Left ventricle myocardium inferior (tissue), 1 donor: ENCODE data around the gene SLC6A19. TPM values are rescaled to one million over a fixed set of nuclear protein-coding genes. Genes with fewer than 3 reads are reported as not detected.

Experiments
- DNase-seq: peaks from one replicate; pipeline ENCODE4 v3.0.0-alpha.2; 2020
- H3K27ac ChIP-seq: fragments of 200-600 bp; replicated peaks from 2 replicates; pipeline ENCODE4 v1.8.0; 2021
- H3K27me3 ChIP-seq: fragments of 200-600 bp; 2 replicates; pipeline ENCODE4 v1.8.0; 2021; ENCODE audit warnings: low read depth
- H3K36me3 ChIP-seq: fragments of 200-600 bp; 2 replicates; pipeline ENCODE4 v1.8.0; 2021
- H3K4me1 ChIP-seq: fragments of 200-600 bp; 2 replicates; pipeline ENCODE4 v1.8.0; 2021
- H3K4me3 ChIP-seq: fragments of 200-600 bp; 2 replicates; pipeline ENCODE4 v1.8.0; 2021; ENCODE audit warnings: mild to moderate bottlenecking, moderate library complexity
- H3K9me3 ChIP-seq: fragments of 200-600 bp; replicated peaks from 2 replicates; pipeline ENCODE4 v1.8.0; 2021
- intact Hi-C: fragments of 100-400 bp; cut with micrococcal nuclease; formaldehyde crosslinking; loops from one replicate; pipeline ENCODE4 v1.11.0; 2022
- total RNA-seq: library from RNA; stranded (reverse); fragmentation: NEBNext Ultra II Directional; extraction: Animal tissue kit (Norgen Biotek cat#: 25700); gene quantifications from one replicate; pipeline ENCODE4 v1.2.1, GENCODE V29; 2021
- TF ChIP-seq, protein P1 (sequence below): fragments of 200-600 bp; IDR thresholded peaks from 2 replicates; pipeline ENCODE4 v1.8.0; 2021; ENCODE audit warnings: antibody characterized with exemption, mild to moderate bottlenecking, borderline replicate concordance
- donor health status: DM: no; HTN: yes; CAD: no; lungs with severe emphysema.

SLC6A19 gene
- total RNA-seq, 1 donor from 2014 or later = not detected

DNA sequence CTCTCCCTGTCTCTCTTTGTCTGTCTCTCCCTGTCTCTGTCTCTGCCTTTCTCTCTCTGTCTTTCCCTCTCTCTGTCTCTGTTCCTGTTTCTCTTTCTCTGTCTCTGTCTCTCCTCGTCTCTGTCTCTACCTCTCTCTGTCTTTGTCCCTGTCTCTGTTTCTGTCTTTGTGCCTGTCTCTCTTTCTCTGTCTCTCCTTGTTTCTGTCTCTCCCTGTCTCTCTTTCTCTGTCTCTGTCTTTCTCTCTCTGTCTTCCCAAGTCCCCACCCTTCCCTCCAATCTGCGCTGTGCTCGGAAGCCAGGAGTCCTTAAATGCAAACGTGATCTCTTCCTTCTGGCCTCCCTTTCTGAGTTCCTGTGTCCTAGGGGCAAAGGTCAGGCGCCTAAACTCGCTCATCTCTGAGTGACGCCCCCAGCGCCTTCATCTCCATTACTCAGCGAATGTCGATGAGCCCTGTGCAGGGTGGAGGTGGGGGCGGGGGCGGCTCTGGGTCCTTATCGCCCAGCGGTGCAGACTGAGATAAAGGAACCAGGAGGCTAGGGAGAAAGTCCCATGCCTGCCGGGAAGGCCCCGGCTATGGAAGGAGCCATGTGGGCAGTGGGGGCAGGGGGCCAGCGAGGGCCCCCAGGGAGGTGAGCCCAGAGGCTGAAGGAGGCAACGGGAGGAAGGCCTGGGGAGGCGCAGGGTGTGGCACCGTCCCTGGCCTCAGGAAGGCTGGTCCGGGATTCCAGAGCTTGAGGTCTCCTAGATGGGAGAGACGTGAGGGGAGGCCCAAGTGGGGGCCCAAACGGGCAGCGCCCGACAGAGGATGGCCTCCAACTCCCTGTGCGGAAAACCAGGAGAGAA is 1.5 kb upstream of the SLC6A19 start:
- TF ChIP-seq, protein P1, sequence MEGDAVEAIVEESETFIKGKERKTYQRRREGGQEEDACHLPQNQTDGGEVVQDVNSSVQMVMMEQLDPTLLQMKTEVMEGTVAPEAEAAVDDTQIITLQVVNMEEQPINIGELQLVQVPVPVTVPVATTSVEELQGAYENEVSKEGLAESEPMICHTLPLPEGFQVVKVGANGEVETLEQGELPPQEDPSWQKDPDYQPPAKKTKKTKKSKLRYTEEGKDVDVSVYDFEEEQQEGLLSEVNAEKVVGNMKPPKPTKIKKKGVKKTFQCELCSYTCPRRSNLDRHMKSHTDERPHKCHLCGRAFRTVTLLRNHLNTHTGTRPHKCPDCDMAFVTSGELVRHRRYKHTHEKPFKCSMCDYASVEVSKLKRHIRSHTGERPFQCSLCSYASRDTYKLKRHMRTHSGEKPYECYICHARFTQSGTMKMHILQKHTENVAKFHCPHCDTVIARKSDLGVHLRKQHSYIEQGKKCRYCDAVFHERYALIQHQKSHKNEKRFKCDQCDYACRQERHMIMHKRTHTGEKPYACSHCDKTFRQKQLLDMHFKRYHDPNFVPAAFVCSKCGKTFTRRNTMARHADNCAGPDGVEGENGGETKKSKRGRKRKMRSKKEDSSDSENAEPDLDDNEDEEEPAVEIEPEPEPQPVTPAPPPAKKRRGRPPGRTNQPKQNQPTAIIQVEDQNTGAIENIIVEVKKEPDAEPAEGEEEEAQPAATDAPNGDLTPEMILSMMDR = no peak
- Histone ChIP-seq H3K36me3 (no peaks in the 10 kb centered on the region), H3K27ac (no peak overlapping the region), H3K9me3 (no peaks in the 10 kb centered on the region), H3K27me3 (peaks cover 94% of the 10 kb centered on the region), H3K4me1 (peaks cover 6% of the 10 kb centered on the region), H3K4me3 (no peak overlapping the region)
- no peak for DNase-seq
- intact Hi-C loops = no loop called here

- H3K4me3 ChIP-seq = no peak overlapping the region
- no peaks in the 10 kb centered on the region for H3K9me3 ChIP-seq
- intact Hi-C loops = no loop called here
- no peak overlapping the region for H3K27ac ChIP-seq
- peaks cover 7% of the 10 kb centered on the region for H3K4me1 ChIP-seq
- DNase-seq = no peak
- TF ChIP-seq, protein P1 = no peak
- peaks cover 94% of the 10 kb centered on the region for H3K27me3 ChIP-seq
- H3K36me3 ChIP-seq = no peaks in the 10 kb centered on the region
Measured at GRCh38 chr5:1200495-1201326, 684 bp upstream of the SLC6A19 start.

- TF ChIP-seq, protein P1 = no peak
- intact Hi-C loops = no loop called here
- H3K4me1 ChIP-seq = peaks cover 7% of the 10 kb centered on the region
- peaks cover 96% of the 10 kb centered on the region for H3K27me3 ChIP-seq
- H3K9me3 ChIP-seq = no peaks in the 10 kb centered on the region
- no peaks in the 10 kb centered on the region for H3K36me3 ChIP-seq
- no peak overlapping the region for H3K4me3 ChIP-seq
- no peak for DNase-seq
- no peak overlapping the region for H3K27ac ChIP-seq
Measured at GRCh38 chr5:1202026-1202797, 817 bp downstream of the SLC6A19 start.

DNA sequence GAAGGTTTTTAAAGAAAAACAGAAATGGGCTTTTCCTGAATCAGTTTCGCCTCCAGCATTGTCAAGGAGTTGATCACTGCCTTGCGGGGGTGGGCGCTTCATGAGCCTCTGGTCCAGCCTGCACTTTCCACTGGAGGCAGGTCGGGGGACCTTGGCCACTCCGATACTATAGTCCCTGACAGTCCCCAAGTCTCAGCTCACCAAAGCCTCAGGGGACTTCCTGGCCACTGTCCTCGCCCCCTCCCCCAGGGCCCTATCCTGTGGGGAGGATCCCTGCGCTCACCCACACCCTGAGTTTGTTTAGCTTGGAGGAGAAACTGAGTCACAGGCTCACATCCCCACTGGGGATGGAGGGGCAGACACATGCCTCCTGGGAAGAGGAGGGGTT is 1.4 kb downstream of the SLC6A19 start:
- no peak for DNase-seq
- Histone ChIP-seq H3K9me3 (no peaks in the 10 kb centered on the region), H3K4me1 (peaks cover 7% of the 10 kb centered on the region), H3K27me3 (peaks cover 99% of the 10 kb centered on the region), H3K36me3 (no peaks in the 10 kb centered on the region), H3K27ac (no peak overlapping the region), H3K4me3 (no peak overlapping the region)
- TF ChIP-seq, protein P1 = no peak
- intact Hi-C loops = no loop called here

- Histone ChIP-seq H3K4me1 (peaks cover 7% of the 10 kb centered on the region), H3K4me3 (no peak overlapping the region), H3K27me3 (peaks cover 99% of the 10 kb centered on the region), H3K9me3 (no peaks in the 10 kb centered on the region), H3K27ac (no peak overlapping the region), H3K36me3 (no peaks in the 10 kb centered on the region)
- no peak for DNase-seq
- TF ChIP-seq, protein P1 = no peak
- intact Hi-C loops = no loop called here
Measured at GRCh38 chr5:1203311-1203967, 2.0 kb downstream of the SLC6A19 start.
